ENCODE data around the gene ANKRD18B. TPM values are rescaled to one million over a fixed set of nuclear protein-coding genes. Genes with fewer than 3 reads are reported as not detected.
A peak's percentile ranks its signal among the peaks of the same experiment; 100 is the strongest.
"Not testable (repeated sequence)": the region's sequence is repeated elsewhere in the genome, so short reads cannot be mapped to it uniquely, and the experiment has no call there.

Gene ANKRD18B
- total RNA-seq, 1 experiment from 2014 or later: 2.2 TPM

GRCh38 chr9:33517373-33517772 is 6.7 kb upstream of the ANKRD18B start:
- H3K4me3 Mint-ChIP-seq (ENCODE audit: unreplicated experiment): no peak overlapping the region
- peaks cover 28% of the 10 kb centered on the region for H3K4me1 ChIP-seq
- peaks cover 23% of the 10 kb centered on the region for H3K4me1 Mint-ChIP-seq (ENCODE audit: low read depth, unreplicated experiment)
- CTCF ChIA-PET: interaction anchor here (1.0 to 1.3 kb wide), 3 partner anchors 44 to 143 kb away, joined by 6 to 11 read pairs (median 7); partner anchors contain the start of gene NOL6
- H3K9me3 Mint-ChIP-seq (ENCODE audit: unreplicated experiment): peaks cover 6% of the 10 kb centered on the region
- intact Hi-C loops (cut with micrococcal nuclease; ENCODE audit: unreplicated experiment): loop anchor here (5.0 kb wide), 2 partner anchors 45 to 115 kb away; partner anchors contain the start of genes AQP7 and NOL6
- no peaks in the 10 kb centered on the region for H3K27me3 ChIP-seq (replicated peaks; ENCODE audit: control insufficient read depth, insufficient read depth, low read length)
- H3K27me3 Mint-ChIP-seq (ENCODE audit: insufficient read depth, unreplicated experiment): peaks cover under 1% of the 10 kb centered on the region
- H3K36me3 Mint-ChIP-seq (ENCODE audit: insufficient read depth, unreplicated experiment): peaks cover 6% of the 10 kb centered on the region
- H3K9me3 ChIP-seq: no peaks in the 10 kb centered on the region
- no TSS peak for BruUV-seq (replicated peaks)
- POLR2A ChIA-PET: no interaction called here
- H3K27ac Mint-ChIP-seq (ENCODE audit: unreplicated experiment): no peak overlapping the region
- no peak overlapping the region for H3K4me3 ChIP-seq (ENCODE audit: low read depth, low read length)
- no peaks in the 10 kb centered on the region for H3K36me3 ChIP-seq (ENCODE audit: control insufficient read depth, insufficient read depth, low read length)
- TF ChIP-seq CTCF (IDR thresholded peaks at IDR 0.05; ENCODE audit: insufficient read depth in 1 of 2, low read depth in 1 of 2, low read length in 1 of 2, severe bottlenecking in 1 of 2, unreplicated experiment in 1 of 2): peak; percentile 59 to 71
- peak in 1 of 2 experiments; percentile 60 for DNase-seq

GRCh38 chr9:33517934-33518577 is 6.0 kb upstream of the ANKRD18B start:
- intact Hi-C loops (cut with micrococcal nuclease; ENCODE audit: unreplicated experiment): loop anchor here (5.0 kb wide), 2 partner anchors 46 to 116 kb away; partner anchors contain the start of genes AQP7 and NOL6
- POLR2A ChIA-PET: not testable (repeated sequence)
- CTCF ChIA-PET: interaction anchor here (1.0 to 1.3 kb wide), 3 partner anchors 44 to 144 kb away, joined by 6 to 11 read pairs (median 7); partner anchors contain the start of gene NOL6

GRCh38 chr9:33521861-33522260 is 2.2 kb upstream of the ANKRD18B start:
- POLR2A ChIA-PET; H3K36me3 Mint-ChIP-seq (ENCODE audit: insufficient read depth, unreplicated experiment); CTCF ChIA-PET; intact Hi-C loops (cut with micrococcal nuclease; ENCODE audit: unreplicated experiment); DNase-seq; H3K4me3 Mint-ChIP-seq (ENCODE audit: unreplicated experiment); H3K27me3 Mint-ChIP-seq (ENCODE audit: insufficient read depth, unreplicated experiment); BruUV-seq (replicated peaks); H3K36me3 ChIP-seq (ENCODE audit: control insufficient read depth, insufficient read depth, low read length); H3K9me3 Mint-ChIP-seq (ENCODE audit: unreplicated experiment); H3K4me1 Mint-ChIP-seq (ENCODE audit: low read depth, unreplicated experiment); H3K27ac Mint-ChIP-seq (ENCODE audit: unreplicated experiment); H3K27me3 ChIP-seq (replicated peaks; ENCODE audit: control insufficient read depth, insufficient read depth, low read length); H3K4me1 ChIP-seq; H3K4me3 ChIP-seq (ENCODE audit: low read depth, low read length); H3K9me3 ChIP-seq: not testable (repeated sequence)

More at GRCh38 chr9:33517934-33518577, 6.0 kb upstream of the ANKRD18B start:
- not testable (repeated sequence) for H3K27ac Mint-ChIP-seq (ENCODE audit: unreplicated experiment); H3K27me3 ChIP-seq (replicated peaks; ENCODE audit: control insufficient read depth, insufficient read depth, low read length); BruUV-seq (replicated peaks); H3K36me3 ChIP-seq (ENCODE audit: control insufficient read depth, insufficient read depth, low read length); H3K36me3 Mint-ChIP-seq (ENCODE audit: insufficient read depth, unreplicated experiment); DNase-seq; H3K9me3 ChIP-seq; H3K4me3 Mint-ChIP-seq (ENCODE audit: unreplicated experiment); H3K27me3 Mint-ChIP-seq (ENCODE audit: insufficient read depth, unreplicated experiment); H3K9me3 Mint-ChIP-seq (ENCODE audit: unreplicated experiment); H3K4me3 ChIP-seq (ENCODE audit: low read depth, low read length)
- peaks cover 23% of the 10 kb centered on the region for H3K4me1 Mint-ChIP-seq (ENCODE audit: low read depth, unreplicated experiment)
- peaks cover 31% of the 10 kb centered on the region for H3K4me1 ChIP-seq

GRCh38 chr9:33524306-33524947 is 376 bp downstream of the ANKRD18B start:
- intact Hi-C loops (cut with micrococcal nuclease; ENCODE audit: unreplicated experiment): no loop called here
- POLR2A ChIA-PET: interaction anchor here (0.7 kb wide), 1 partner anchor 1537 kb away, joined by 6 read pairs; no protein-coding TSS in a partner anchor
- no peak for DNase-seq
- H3K4me3 ChIP-seq (ENCODE audit: low read depth, low read length): peak overlapping the region; percentile 21
- peak overlapping the region; percentile 40 for H3K27ac Mint-ChIP-seq (ENCODE audit: unreplicated experiment)
- peaks cover 3% of the 10 kb centered on the region for H3K27me3 Mint-ChIP-seq (ENCODE audit: insufficient read depth, unreplicated experiment)
- 0 out of 2 replicates have a peak, but pooled peaks cover 5% of the 10 kb centered on the region for H3K4me1 ChIP-seq
- H3K4me3 Mint-ChIP-seq (ENCODE audit: unreplicated experiment): peak overlapping the region; percentile 67
- no peaks in the 10 kb centered on the region for H3K9me3 Mint-ChIP-seq (ENCODE audit: unreplicated experiment)
- no peaks in the 10 kb centered on the region for H3K4me1 Mint-ChIP-seq (ENCODE audit: low read depth, unreplicated experiment)
- no peak for TF ChIP-seq CTCF (IDR thresholded peaks at IDR 0.05; ENCODE audit: insufficient read depth in 1 of 2, low read depth in 1 of 2, low read length in 1 of 2, severe bottlenecking in 1 of 2, unreplicated experiment in 1 of 2)
- no peaks in the 10 kb centered on the region for H3K27me3 ChIP-seq (replicated peaks; ENCODE audit: control insufficient read depth, insufficient read depth, low read length)
- CTCF ChIA-PET: interaction anchor here (0.6 to 0.8 kb wide), 2 partner anchors 51 to 109 kb away, joined by 3 to 5 read pairs; partner anchors contain the start of gene NOL6
- no peaks in the 10 kb centered on the region for H3K9me3 ChIP-seq
- peaks cover 6% of the 10 kb centered on the region for H3K36me3 Mint-ChIP-seq (ENCODE audit: insufficient read depth, unreplicated experiment)
- no peaks in the 10 kb centered on the region for H3K36me3 ChIP-seq (ENCODE audit: control insufficient read depth, insufficient read depth, low read length)
- TSS peak; percentile 41 for BruUV-seq (replicated peaks)

GRCh38 chr9:33528069-33528468 is 4.0 kb downstream of the ANKRD18B start:
- H3K9me3 Mint-ChIP-seq (ENCODE audit: unreplicated experiment); H3K4me3 Mint-ChIP-seq (ENCODE audit: unreplicated experiment); BruUV-seq (replicated peaks); H3K9me3 ChIP-seq; H3K27ac Mint-ChIP-seq (ENCODE audit: unreplicated experiment); DNase-seq; H3K36me3 ChIP-seq (ENCODE audit: control insufficient read depth, insufficient read depth, low read length); H3K36me3 Mint-ChIP-seq (ENCODE audit: insufficient read depth, unreplicated experiment); POLR2A ChIA-PET; H3K4me1 Mint-ChIP-seq (ENCODE audit: low read depth, unreplicated experiment); H3K27me3 Mint-ChIP-seq (ENCODE audit: insufficient read depth, unreplicated experiment); H3K4me1 ChIP-seq; intact Hi-C loops (cut with micrococcal nuclease; ENCODE audit: unreplicated experiment); H3K27me3 ChIP-seq (replicated peaks; ENCODE audit: control insufficient read depth, insufficient read depth, low read length); H3K4me3 ChIP-seq (ENCODE audit: low read depth, low read length): not testable (repeated sequence)
- CTCF ChIA-PET: interaction anchor here (0.6 kb wide), 1 partner anchor 22 kb away, joined by 5 read pairs; no protein-coding TSS in a partner anchor
